Measurements from ENCODE around the gene TRIM65.

DNA sequence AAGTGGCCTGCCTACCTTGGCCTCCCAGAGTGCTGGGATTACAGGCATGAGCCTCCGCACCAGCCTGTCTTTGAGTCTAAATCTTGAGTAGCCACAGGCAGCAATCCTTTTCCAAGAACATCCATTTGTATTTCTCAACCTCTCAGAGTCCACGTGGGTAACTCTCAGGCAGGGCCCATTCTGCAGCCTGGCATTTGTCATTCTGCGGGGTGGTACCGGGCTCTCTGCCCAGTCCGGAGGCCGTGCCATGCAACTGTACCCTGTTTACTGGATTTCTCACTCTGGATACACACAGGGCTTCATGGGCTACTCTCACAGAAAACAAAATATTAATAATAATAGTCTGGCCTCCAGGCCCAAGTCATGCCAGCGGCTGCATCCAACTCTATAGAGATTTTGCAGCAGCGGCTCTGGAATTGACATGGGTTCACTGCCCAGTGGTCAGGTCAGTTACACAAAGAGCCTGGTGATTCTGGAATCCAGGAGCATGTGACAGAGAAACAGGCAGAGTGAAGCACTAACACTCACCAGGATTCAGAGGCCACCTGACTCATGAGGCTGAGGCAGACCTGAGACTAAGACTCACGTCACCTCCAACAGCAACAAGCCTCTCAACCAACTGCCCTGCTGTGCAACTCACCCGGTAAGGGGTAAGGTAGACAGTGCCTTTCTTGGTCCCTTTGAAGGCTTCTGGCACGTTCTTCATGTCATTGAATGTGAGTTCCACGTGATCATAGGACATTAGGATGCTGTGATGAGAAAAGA lies 45.6 kb downstream of the TRIM65 start:
- TF ChIP-seq, protein P1, sequence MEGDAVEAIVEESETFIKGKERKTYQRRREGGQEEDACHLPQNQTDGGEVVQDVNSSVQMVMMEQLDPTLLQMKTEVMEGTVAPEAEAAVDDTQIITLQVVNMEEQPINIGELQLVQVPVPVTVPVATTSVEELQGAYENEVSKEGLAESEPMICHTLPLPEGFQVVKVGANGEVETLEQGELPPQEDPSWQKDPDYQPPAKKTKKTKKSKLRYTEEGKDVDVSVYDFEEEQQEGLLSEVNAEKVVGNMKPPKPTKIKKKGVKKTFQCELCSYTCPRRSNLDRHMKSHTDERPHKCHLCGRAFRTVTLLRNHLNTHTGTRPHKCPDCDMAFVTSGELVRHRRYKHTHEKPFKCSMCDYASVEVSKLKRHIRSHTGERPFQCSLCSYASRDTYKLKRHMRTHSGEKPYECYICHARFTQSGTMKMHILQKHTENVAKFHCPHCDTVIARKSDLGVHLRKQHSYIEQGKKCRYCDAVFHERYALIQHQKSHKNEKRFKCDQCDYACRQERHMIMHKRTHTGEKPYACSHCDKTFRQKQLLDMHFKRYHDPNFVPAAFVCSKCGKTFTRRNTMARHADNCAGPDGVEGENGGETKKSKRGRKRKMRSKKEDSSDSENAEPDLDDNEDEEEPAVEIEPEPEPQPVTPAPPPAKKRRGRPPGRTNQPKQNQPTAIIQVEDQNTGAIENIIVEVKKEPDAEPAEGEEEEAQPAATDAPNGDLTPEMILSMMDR (IDR thresholded peaks at IDR 0.05; ENCODE audit: insufficient read depth, low read length) = no peak
- TF ChIP-seq, protein P2, sequence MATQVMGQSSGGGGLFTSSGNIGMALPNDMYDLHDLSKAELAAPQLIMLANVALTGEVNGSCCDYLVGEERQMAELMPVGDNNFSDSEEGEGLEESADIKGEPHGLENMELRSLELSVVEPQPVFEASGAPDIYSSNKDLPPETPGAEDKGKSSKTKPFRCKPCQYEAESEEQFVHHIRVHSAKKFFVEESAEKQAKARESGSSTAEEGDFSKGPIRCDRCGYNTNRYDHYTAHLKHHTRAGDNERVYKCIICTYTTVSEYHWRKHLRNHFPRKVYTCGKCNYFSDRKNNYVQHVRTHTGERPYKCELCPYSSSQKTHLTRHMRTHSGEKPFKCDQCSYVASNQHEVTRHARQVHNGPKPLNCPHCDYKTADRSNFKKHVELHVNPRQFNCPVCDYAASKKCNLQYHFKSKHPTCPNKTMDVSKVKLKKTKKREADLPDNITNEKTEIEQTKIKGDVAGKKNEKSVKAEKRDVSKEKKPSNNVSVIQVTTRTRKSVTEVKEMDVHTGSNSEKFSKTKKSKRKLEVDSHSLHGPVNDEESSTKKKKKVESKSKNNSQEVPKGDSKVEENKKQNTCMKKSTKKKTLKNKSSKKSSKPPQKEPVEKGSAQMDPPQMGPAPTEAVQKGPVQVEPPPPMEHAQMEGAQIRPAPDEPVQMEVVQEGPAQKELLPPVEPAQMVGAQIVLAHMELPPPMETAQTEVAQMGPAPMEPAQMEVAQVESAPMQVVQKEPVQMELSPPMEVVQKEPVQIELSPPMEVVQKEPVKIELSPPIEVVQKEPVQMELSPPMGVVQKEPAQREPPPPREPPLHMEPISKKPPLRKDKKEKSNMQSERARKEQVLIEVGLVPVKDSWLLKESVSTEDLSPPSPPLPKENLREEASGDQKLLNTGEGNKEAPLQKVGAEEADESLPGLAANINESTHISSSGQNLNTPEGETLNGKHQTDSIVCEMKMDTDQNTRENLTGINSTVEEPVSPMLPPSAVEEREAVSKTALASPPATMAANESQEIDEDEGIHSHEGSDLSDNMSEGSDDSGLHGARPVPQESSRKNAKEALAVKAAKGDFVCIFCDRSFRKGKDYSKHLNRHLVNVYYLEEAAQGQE (IDR thresholded peaks at IDR 0.05; ENCODE audit: insufficient replicate concordance, low read depth) = no peak

Data from HL-60 (cell line).